Fibroblast of villous mesenchyme (primary cell): Measurements from ENCODE around the gene FILIP1. TPM values are rescaled to one million over a fixed set of nuclear protein-coding genes. Genes with fewer than 3 reads are reported as not detected.

Experiments used
- DNase-seq: peaks from one replicate; pipeline ENCODE4 v3.0.0-alpha.2; 2010; ENCODE audit warnings: low read depth
- H3K4me3 ChIP-seq: 2 replicates; pipeline ENCODE4 v1.5.1; 2011; ENCODE audit warnings: low read depth, mild to moderate bottlenecking, low read length
- small RNA-seq: library from RNA; depleted of rRNA; stranded (forward); fragments of <200 nt; gene quantifications from one replicate; pipeline ENCODE3, GENCODE V24; 2012
- total RNA-seq: library from RNA; depleted of rRNA; stranded (reverse); fragments of >200 nt; gene quantifications from 2 replicates; pipeline ENCODE4 v1.2.3, GENCODE V29; 2012
- TF ChIP-seq, protein P1 (sequence below): IDR thresholded peaks from 2 replicates; pipeline ENCODE4 v1.5.1; 2012; ENCODE audit warnings: low read depth, mild to moderate bottlenecking, low read length; ENCODE audit not compliant: insufficient read depth

The FILIP1 gene
- total RNA-seq, 1 donor: 0.43 TPM

DNA sequence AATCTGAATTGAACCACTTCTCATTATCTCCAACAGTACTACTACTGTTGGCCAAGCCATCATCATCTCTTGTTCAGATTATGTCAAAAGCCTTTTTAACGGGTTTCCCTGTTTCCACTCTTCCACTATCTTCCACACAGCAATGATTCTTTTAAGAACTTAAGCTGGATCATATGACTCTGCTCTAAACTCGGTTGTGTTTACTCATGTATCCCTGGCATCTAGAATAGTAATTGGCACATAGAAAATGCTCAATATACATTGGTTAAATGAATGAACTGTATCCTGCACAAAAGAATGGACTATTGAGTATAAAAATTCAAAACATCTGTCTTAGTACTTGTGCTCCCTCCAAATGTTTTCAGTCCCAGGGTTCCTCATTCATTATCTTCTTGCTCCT, 247.2 kb downstream of the FILIP1 start:
- TF ChIP-seq, protein P1, sequence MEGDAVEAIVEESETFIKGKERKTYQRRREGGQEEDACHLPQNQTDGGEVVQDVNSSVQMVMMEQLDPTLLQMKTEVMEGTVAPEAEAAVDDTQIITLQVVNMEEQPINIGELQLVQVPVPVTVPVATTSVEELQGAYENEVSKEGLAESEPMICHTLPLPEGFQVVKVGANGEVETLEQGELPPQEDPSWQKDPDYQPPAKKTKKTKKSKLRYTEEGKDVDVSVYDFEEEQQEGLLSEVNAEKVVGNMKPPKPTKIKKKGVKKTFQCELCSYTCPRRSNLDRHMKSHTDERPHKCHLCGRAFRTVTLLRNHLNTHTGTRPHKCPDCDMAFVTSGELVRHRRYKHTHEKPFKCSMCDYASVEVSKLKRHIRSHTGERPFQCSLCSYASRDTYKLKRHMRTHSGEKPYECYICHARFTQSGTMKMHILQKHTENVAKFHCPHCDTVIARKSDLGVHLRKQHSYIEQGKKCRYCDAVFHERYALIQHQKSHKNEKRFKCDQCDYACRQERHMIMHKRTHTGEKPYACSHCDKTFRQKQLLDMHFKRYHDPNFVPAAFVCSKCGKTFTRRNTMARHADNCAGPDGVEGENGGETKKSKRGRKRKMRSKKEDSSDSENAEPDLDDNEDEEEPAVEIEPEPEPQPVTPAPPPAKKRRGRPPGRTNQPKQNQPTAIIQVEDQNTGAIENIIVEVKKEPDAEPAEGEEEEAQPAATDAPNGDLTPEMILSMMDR: no peak
- no peak for DNase-seq
- no peak overlapping the region for H3K4me3 ChIP-seq

DNA sequence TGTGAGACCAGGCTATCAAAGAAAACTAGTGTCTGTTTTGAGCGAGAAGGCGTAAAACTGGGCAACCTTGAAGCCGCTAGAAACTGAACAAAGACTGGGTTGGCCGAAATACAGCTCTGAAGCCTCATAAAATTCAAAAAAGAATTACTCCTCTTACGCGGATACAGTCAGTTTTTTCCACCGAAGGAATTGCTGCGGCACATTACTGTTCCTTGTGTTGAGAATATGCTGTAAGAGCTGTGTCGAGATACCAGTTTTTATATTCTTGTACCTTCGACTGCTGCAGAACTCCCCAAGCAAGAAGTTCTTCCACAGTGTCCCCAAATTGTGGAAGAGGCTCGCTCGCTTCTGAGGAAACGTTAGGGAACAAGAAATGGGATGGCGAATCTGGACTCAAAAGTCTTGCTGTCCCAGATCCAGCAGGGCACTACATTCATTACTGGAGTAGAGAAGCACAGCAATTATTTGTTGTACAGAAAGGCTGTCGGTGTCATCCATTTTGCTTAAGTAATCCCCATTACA, 249.5 kb downstream of the FILIP1 start:
- peak overlapping the region; percentile 94 for H3K4me3 ChIP-seq
- DNase-seq: no peak
- TF ChIP-seq, protein P1: no peak

DNA sequence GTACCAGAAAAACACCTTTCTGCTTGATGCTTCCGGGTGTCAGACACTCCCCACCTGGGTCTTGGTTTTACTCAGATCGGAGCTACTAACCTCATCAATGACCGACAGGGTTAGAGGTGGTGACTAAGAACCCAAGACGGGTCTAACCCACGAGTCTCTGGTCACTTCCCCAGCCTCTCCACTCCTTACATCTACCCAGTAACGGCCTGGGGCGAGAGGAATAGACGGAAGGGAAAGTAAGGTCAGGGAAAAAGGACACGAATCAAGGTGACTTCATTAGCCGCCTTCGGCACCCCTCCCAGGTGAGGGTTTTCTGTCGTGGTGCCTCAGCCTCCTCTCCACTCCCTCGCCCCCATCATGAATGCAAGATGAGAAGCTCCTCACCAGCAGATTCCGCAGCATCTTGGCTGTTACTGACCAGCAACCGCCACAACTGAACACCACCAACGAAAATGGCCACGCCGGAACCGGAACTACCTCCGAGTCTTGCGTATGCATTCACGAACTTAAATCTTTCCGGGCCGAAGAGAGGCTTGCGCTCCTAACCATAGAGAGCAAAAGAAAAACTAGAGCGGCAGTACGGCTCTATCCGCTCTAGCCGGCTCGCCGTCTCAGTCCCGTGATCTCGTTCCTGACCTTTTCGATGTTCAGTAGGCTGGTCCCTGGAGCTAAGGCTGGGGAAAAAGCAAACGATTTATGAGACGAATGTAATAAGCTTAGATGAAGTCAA, 250.1 kb downstream of the FILIP1 start, which contains the start of gene COX7A2:
Gene COX7A2 (minus strand): TSS at position 469 of the 730 bp plus-strand sequence. CDS start 67 bp downstream, at position 402.
- TF ChIP-seq, protein P1: no peak
- peak; percentile 97 for DNase-seq

More for the DNA sequence above, 250.1 kb downstream of the FILIP1 start, which contains the start of gene COX7A2:
- H3K4me3 ChIP-seq: peak within 1 kb of the TSS; percentile 94

Small RNA genes lying within 50 kb of the gene (small RNA-seq; reads per million reads assigned to genes)
- not detected for gene MIR4463
- 0.28 reads per million for gene RF00012
- 4.3 reads per million, percentile 79 among the genes with 10 or more reads in this experiment for gene RNU1-34P

Other genes with a start within 250 kb of the FILIP1 start
- 114 and 120 TPM in 2 replicates for gene COX7A2, start 250.0 kb downstream of the FILIP1 start, total RNA-seq
- gene TMEM30A, start 209.0 kb downstream of the FILIP1 start, total RNA-seq: 156 and 236 TPM in 2 replicates
- 93.1 and 113 TPM in 2 replicates for gene SENP6, start 108.1 kb upstream of the FILIP1 start, total RNA-seq